Fibroblast of lung (primary cell): ENCODE data around the gene TMEM52B. TPM values are rescaled to one million over a fixed set of nuclear protein-coding genes. Genes with fewer than 3 reads are reported as not detected.
A peak's percentile ranks its signal among the peaks of the same experiment; 100 is the strongest.

Experiments used
- DNase-seq, 2 donors: peaks; one replicate each; pipeline versions ENCODE4 v3.0.0 to v3.0.0-alpha.2; 2010; ENCODE audit warnings: low read depth in 2 of 2
- H2AFZ ChIP-seq: 2 replicates; pipeline ENCODE4 v1.5.1; 2012; ENCODE audit warnings: low read length, control low read depth, inconsistent platforms
- H3K27ac ChIP-seq: 2 replicates; pipeline ENCODE4 v1.5.1; 2011; ENCODE audit warnings: low read length, control low read depth; ENCODE audit not compliant: insufficient read depth
- H3K27me3 ChIP-seq: 2 replicates; pipeline ENCODE4 v1.5.1; 2011; ENCODE audit warnings: mild to moderate bottlenecking, low read length; ENCODE audit not compliant: control insufficient read depth, insufficient read depth
- H3K36me3 ChIP-seq: 2 replicates; pipeline ENCODE4 v1.5.1; 2011; ENCODE audit warnings: low read length; ENCODE audit not compliant: control insufficient read depth, insufficient read depth
- H3K4me1 ChIP-seq: 2 replicates; pipeline ENCODE4 v1.5.1; 2011; ENCODE audit warnings: low read length; ENCODE audit not compliant: control insufficient read depth, insufficient read depth; ENCODE audit errors: extremely low read depth
- H3K4me2 ChIP-seq: 2 replicates; pipeline ENCODE4 v1.5.1; 2011; ENCODE audit warnings: low read length, control low read depth; ENCODE audit not compliant: insufficient read depth; ENCODE audit errors: extremely low read depth
- H3K4me3 ChIP-seq, 4 experiments: fragments of 200-600 bp in 1 of 4; sonication (generic) in 1 of 4; replicated peaks in 1 of 4; 2 replicates each; pipeline ENCODE4 v1.5.1; 2011 to 2016; ENCODE audit warnings: low read length in 4 of 4, low read depth in 3 of 4, mild to moderate bottlenecking in 3 of 4, control low read depth in 2 of 4, inconsistent platforms in 1 of 4, mixed read lengths in 1 of 4; ENCODE audit not compliant: insufficient read depth in 1 of 4; ENCODE audit errors: control extremely low read depth in 1 of 4
- H3K79me2 ChIP-seq: 2 replicates; pipeline ENCODE4 v1.5.1; 2012; ENCODE audit warnings: mild to moderate bottlenecking, low read length, inconsistent platforms; ENCODE audit not compliant: control insufficient read depth, insufficient read depth
- H3K9ac ChIP-seq: 2 replicates; pipeline ENCODE4 v1.5.1; 2011; ENCODE audit warnings: mild to moderate bottlenecking, low read length, control low read depth; ENCODE audit not compliant: insufficient read depth
- H3K9me3 ChIP-seq: 2 replicates; pipeline ENCODE4 v1.5.1; 2012; ENCODE audit warnings: low read depth, low read length; ENCODE audit not compliant: control insufficient read depth, insufficient read depth
- H4K20me1 ChIP-seq: 2 replicates; pipeline ENCODE4 v1.5.1; 2011; ENCODE audit warnings: low read length; ENCODE audit not compliant: control insufficient read depth, insufficient read depth; ENCODE audit errors: extremely low read depth
- CTCF ChIP-seq, 2 donors: IDR thresholded peaks in 1 of 2; conservative IDR thresholded peaks in 1 of 2; 1 replicate in 1 of 2; 2 replicates in 1 of 2; pipeline ENCODE4 v1.5.1; 2011 to 2012; ENCODE audit warnings: low read length in 2 of 2, control low read depth in 1 of 2, inconsistent platforms in 1 of 2, low read depth in 1 of 2, mild to moderate bottlenecking in 1 of 2
- EZH2 ChIP-seq: IDR thresholded peaks from 2 replicates; pipeline ENCODE4 v1.5.1; 2012; ENCODE audit warnings: low read length, control low read depth, mild to moderate bottlenecking; ENCODE audit errors: missing control alignments
- polyA plus RNA-seq, 2 donors: library from polyadenylated mRNA; depleted of rRNA in 1 of 2; stranded (reverse) in 1 of 2; unstranded in 1 of 2; fragments of >200 nt; gene quantifications; 2 replicates each; pipeline ENCODE4 v1.2.1, GENCODE V29; 2011 to 2012; ENCODE audit warnings: missing spikeins in 1 of 2
- total RNA-seq: library from RNA; depleted of rRNA; stranded (reverse); fragments of >200 nt; gene quantifications from 2 replicates; pipeline ENCODE4 v1.2.1, GENCODE V29; 2014

Gene TMEM52B
- total and polyA plus RNA-seq, 2 donors (not counting 1 experiment from before 2014, with no cell fraction given), result 0.50 to 5.7 TPM

- no peak for TF ChIP-seq EZH2
- no peak for TF ChIP-seq CTCF (conservative IDR thresholded peaks at IDR 0.05 in 1 of 2, IDR thresholded peaks at IDR 0.05 in 1 of 2; ENCODE audit: low read depth in 1 of 2, low read length in 2 of 2)
- Histone ChIP-seq H3K27me3 (no peaks in the 10 kb centered on the region), H4K20me1 (no peaks in the 10 kb centered on the region), H3K9ac (no peak overlapping the region), H3K4me1 (peaks cover 4% of the 10 kb centered on the region), H2AFZ (no peak overlapping the region), H3K79me2 (no peaks in the 10 kb centered on the region), H3K27ac (no peak overlapping the region), H3K4me2 (no peak overlapping the region), H3K9me3 (no peaks in the 10 kb centered on the region), H3K36me3 (no peaks in the 10 kb centered on the region), H3K4me3 (no peak overlapping the region)
- no peak for DNase-seq
Observed at GRCh38 chr12:10167599-10167998, 11.2 kb upstream of the TMEM52B start.

- H3K4me1 ChIP-seq, result peaks cover 4% of the 10 kb centered on the region
- TF ChIP-seq EZH2, result no peak
- no peak for TF ChIP-seq CTCF (conservative IDR thresholded peaks at IDR 0.05 in 1 of 2, IDR thresholded peaks at IDR 0.05 in 1 of 2; ENCODE audit: low read depth in 1 of 2, low read length in 2 of 2)
- no peak overlapping the region for H3K9ac ChIP-seq
- no peak overlapping the region for H2AFZ ChIP-seq
- H3K27me3 ChIP-seq, result no peaks in the 10 kb centered on the region
- no peaks in the 10 kb centered on the region for H3K79me2 ChIP-seq
- peak; percentile 34 to 45 for DNase-seq
- no peaks in the 10 kb centered on the region for H4K20me1 ChIP-seq
- H3K4me3 ChIP-seq, result no peak overlapping the region
- peak overlapping the region; percentile 17 for H3K27ac ChIP-seq
- no peaks in the 10 kb centered on the region for H3K9me3 ChIP-seq
- no peaks in the 10 kb centered on the region for H3K36me3 ChIP-seq
- peak overlapping the region; percentile 56 for H3K4me2 ChIP-seq
Observed at GRCh38 chr12:10169104-10169503, 9.7 kb upstream of the TMEM52B start.

- H3K36me3 ChIP-seq, result no peaks in the 10 kb centered on the region
- no peak overlapping the region for H3K4me3 ChIP-seq
- H3K27me3 ChIP-seq, result no peaks in the 10 kb centered on the region
- TF ChIP-seq EZH2 (no peak), CTCF (conservative IDR thresholded peaks at IDR 0.05 in 1 of 2, IDR thresholded peaks at IDR 0.05 in 1 of 2; ENCODE audit: low read depth in 1 of 2, low read length in 2 of 2) (no peak)
- no peaks in the 10 kb centered on the region for H3K9me3 ChIP-seq
- no peaks in the 10 kb centered on the region for H3K79me2 ChIP-seq
- H3K4me2 ChIP-seq, result no peak overlapping the region
- H4K20me1 ChIP-seq, result no peaks in the 10 kb centered on the region
- no peak overlapping the region for H2AFZ ChIP-seq
- H3K9ac ChIP-seq, result no peak overlapping the region
- H3K4me1 ChIP-seq, result peaks cover 4% of the 10 kb centered on the region
- no peak overlapping the region for H3K27ac ChIP-seq
- no peak for DNase-seq
Observed at GRCh38 chr12:10170216-10170615, 8.6 kb upstream of the TMEM52B start.
